ENCODE measurements around the gene SH2D4B.

Gene SH2D4B

DNA sequence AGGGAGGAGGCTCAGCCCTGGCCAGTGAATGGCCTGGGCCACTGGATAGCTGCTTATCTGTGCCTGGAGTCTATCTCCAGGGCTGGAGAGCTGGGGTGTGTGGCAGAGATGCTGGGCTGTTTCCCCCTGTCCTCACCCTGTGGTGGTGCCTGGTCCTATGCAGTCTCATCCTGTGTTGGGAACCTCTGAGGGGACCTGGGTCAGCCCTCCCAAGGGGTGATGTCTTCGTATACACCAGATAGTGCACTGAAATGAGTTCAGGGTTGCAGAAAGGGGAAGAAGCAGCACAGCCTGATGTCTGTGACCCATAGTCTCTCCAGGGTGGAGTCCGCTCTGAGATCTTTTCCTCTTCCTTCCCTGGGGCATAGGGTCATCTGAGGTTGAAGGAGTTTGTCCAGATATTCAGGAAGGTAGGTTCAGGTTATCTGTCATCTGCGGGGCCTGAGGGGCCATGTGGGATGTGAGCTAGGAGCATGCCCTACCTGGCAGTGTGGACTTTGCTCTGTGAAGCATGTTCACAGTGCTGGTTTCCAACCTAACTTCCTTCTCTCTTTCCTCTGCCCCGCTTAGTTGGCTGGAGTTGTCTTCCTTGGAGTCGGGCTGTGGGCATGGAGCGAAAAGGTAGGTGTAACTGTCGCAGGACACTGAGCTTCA, 33.4 kb upstream of the SH2D4B start:
- no peak for DNase-seq (ENCODE audit: low read depth)

DNA sequence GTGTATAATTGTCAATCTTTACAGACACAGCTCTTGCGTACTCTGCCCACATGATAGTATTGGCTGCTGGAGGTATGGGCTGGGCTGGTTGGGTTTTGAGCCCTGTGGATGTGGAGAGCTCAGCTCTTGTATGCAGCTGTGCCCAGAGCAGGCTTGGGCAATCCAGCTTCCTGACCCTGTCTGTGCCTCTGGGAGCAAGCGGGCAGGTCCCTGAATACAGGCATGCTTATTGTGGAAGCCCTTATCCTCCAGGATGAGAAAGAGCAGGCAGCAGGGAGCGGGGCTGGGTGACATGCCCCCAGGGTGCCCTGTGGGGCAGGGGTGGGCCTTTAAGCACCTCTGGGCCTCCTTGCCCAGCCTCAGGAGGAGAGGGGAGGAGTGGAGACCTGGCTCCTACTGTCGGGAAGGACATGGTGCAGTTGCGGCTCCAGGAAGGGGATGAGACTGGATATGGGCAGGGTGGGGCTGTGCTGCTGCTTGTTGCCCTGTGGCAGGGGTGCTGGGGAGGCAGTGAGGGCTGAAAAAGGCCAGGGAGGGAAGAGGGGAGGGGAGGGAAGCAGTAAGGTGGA, 32.7 kb upstream of the SH2D4B start:
- DNase-seq (ENCODE audit: low read depth) = no peak

DNA sequence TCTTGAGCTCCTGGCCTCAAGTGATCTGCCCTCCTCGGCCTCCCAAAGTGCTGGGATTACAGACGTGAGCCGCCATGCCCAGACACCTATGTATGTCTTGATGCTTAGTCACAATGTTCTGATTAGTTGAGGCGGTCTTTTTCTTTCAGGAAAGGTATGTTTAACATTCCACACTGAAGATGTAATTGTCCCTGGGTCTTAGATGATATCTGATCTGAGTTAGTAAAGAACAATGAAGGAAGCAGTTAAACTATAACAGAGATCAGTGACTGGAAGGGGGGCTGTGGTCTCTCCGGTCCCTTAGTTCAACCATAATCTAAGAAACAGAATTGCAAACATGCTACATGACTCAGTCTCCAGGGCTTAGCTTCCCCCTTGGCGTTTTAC, 31.5 kb upstream of the SH2D4B start:
- peak; percentile 95 for DNase-seq (ENCODE audit: low read depth)

DNA sequence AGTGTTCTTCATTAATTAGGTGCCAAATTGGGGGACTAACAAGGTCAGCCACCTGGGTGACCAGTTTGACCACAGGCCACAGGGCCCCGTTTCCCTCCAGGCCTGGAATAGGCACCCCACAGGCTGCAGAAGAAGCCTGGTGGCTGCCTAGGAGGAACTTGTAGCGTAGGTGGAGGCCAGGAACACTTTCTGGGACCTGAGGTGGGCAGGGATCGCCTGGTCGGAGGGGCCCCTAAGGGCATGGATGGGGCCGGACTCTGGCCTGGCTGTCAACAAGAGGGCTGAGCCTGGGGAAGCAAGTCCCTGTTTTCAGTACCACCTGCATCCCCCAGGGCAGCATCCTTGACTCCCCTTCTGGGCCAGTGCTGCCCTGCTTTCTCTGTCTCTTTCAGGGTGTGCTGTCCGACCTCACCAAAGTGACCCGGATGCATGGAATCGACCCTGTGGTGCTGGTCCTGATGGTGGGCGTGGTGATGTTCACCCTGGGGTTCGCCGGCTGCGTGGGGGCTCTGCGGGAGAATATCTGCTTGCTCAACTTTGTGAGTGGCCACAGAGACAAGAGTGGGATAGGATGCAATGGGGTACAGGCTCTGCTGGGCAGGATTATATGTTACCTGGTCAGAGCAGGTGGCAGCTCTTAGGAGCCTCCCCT, 30.7 kb upstream of the SH2D4B start:
- no peak for DNase-seq (ENCODE audit: low read depth)

DNA sequence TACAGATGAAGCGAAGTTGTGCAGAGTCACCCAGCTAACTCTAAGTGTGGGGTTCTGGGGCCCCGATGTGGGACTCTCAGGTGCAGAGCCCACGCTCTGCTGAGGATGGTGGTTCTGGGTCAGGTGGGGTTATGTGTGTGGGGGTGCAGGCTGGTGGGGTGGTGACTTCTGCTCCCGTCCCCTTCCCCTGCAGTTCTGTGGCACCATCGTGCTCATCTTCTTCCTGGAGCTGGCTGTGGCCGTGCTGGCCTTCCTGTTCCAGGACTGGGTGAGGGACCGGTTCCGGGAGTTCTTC, 28.6 kb upstream of the SH2D4B start:
- no peak for DNase-seq (ENCODE audit: low read depth)

DNA sequence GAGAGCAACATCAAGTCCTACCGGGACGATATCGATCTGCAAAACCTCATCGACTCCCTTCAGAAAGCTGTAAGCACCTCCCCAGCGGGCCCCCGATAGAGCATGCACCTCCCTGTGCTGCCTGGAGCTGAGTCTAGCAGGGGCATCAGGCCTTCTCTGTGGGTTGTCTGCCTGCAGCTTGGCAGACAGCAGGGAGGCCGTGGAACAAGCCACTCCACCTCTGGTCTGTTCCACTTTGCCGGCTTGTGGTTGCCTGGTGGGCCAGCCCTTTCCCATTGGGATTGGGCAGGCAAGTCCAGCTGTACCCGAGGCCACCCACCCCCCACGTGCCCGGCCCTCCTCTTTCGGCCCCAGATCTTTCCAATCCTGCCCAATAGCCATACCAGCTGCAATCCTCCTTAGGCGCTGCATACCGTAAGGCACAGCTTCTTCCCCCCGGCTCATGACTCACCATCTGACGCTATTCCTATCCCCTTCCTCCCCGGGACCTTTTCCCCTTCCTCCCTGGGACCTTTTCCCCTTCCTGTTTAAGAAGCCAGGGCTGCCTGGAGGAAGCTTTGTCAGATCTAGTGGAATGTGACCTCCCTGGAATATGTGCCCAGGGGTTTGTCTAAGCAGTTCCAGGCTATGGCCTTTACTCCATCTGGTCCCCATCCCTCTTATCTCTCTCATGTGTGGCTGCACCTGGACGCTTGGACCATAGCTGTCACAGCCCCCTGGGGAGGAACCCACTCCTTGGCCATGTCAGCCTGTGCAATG, 28.1 kb upstream of the SH2D4B start:
- peak; percentile 99 for DNase-seq (ENCODE audit: low read depth)

DNA sequence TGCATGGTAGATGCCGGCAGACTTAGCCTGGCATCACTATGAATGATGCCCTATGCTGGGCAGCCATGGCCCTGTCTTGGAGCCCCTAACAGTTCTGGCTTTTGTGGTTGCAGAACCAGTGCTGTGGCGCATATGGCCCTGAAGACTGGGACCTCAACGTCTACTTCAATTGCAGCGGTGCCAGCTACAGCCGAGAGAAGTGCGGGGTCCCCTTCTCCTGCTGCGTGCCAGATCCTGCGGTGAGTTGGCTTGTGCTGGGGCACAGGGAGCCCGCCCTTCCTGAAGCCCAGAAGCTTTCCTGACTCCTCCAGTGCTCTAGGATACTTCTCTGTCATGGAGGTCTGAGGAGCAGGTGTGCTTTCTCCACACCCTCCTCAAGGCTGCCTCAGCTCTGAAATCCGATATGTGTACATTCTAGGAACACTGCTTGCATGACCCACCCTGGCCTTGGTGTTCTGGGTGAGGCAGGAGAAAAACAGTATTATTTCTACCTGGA, 25.6 kb upstream of the SH2D4B start:
- no peak for DNase-seq (ENCODE audit: low read depth)

DNA sequence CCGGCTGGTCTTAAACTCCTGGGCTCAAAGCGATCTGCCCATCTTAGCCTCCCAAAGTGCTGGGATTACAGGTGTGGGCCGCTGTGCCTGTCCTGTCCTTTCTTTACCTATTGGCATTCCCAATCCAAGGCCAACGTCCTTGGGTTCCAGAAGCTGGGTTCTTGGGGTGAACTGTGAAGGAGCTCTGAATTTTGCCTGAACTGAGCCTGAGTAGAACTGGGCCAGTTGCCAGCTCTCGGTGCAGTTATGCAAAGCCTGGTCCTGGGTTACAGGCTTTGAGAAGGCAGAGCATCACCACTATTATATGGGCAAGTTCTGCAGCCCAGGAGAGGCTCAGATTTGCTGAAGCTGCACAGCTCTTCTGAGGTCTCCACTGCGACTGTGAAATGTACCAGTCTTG, 24.6 kb upstream of the SH2D4B start:
- DNase-seq (ENCODE audit: low read depth) = no peak

DNA sequence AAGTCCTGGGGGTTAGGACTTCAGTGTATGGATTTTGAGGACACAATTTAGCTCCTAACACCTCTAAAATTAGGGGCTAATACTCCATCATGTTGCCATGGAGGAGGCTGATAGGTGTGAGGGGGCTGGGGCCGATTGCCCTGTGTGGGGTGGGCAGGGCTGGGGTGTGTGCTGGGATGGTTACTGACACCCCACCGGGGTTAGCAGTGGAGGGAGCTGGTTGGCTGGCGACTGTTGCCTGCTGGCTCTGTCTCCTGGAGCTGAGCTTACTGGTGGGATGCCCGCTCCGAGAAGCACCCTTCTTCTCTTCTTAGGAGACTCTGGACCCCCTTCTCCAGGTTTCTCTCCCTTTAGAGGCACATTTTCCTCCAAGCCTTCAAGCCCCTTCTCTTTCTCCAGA, 22.2 kb upstream of the SH2D4B start:
- DNase-seq (ENCODE audit: low read depth) = no peak

DNA sequence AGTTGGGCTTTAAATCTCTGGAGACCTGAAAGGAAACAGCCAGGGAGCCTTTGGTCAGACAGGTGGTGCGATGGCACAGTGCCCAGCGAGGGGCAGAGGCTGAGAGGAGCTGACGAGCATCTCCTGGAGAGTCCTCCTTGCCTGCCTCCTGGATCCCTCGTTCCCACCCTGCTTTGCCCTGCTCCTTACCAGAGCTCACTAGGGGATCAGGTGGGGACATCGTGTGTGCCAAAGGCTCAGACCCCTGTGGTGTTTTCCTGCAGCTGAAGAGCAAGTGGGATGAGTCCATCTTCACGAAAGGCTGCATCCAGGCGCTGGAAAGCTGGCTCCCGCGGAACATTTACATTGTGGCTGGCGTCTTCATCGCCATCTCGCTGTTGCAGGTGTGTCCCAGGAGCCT, 21.8 kb upstream of the SH2D4B start:
- no peak for DNase-seq (ENCODE audit: low read depth)

DNA sequence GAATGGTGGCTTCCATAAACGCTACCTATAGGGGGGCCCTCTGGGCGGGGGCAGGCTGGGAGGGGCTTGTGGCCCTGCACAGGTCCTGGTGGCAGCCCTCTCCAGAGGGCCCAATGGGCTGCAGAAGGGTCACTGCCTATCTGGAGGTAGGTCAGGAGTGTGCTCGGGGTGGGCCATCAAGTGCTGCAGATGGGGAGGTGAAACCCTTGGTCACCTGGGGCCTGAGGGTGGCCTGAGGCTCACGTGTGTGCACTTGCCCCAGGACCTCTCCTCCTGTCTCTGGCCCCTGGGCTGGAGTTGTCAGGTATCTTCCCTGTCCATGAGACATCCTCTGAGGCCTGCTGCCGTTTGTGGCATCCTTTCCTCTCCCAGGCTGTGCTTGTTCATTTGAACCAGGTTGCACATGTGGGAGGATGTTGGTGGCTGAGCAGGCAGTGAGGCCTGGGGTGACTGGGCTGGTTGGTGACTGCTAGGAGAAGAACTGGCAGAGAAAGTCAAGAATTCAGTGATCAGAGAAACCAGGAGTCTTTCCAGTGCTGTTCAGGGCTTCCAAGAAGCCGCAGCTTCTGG, 21.1 kb upstream of the SH2D4B start:
- DNase-seq (ENCODE audit: low read depth) = no peak

DNA sequence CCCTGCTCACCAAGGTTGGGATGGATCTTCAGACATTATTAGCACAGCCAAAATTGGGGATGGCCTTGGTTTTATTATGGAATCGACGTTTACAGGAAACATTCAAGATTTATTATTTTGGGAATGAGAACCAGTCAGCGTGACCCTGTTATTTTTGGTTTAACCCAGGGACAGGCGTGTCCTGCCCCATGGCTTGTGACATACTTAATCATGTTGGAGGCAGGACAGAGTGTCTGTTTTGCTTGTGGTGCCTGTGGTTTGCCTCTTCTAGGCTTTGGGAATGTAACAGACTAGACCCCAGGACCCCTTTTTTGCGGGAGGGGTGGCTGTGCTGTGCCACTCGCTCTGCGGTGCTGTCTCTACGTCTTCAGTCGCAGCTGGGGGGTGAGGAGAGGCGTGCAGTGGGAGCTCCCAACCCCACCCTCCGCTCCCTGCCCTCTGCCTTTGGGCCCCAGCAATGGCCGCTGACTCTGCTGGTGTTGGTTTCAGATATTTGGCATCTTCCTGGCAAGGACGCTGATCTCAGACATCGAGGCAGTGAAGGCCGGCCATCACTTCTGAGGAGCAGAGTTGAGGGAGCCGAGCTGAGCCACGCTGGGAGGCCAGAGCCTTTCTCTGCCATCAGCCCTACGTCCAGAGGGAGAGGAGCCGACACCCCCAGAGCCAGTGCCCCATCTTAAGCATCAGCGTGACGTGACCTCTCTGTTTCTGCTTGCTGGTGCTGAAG, 20.1 kb upstream of the SH2D4B start:
- DNase-seq (ENCODE audit: low read depth) = no peak

DNA sequence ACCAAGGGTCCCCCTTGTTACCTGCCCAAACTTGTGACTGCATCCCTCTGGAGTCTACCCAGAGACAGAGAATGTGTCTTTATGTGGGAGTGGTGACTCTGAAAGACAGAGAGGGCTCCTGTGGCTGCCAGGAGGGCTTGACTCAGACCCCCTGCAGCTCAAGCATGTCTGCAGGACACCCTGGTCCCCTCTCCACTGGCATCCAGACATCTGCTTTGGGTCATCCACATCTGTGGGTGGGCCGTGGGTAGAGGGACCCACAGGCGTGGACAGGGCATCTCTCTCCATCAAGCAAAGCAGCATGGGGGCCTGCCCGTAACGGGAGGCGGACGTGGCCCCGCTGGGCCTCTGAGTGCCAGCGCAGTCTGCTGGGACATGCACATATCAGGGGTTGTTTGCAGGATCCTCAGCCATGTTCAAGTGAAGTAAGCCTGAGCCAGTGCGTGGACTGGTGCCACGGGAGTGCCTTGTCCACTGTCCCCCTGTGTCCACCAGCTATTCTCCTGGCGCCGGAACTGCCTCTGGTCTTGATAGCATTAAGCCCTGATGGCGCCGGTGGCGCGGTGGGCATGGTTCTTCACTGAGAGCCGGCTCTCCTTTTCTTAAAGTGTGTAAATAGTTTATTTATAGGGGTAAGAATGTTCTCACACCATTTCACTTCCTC, 19.4 kb upstream of the SH2D4B start:
- DNase-seq (ENCODE audit: low read depth) = no peak

DNA sequence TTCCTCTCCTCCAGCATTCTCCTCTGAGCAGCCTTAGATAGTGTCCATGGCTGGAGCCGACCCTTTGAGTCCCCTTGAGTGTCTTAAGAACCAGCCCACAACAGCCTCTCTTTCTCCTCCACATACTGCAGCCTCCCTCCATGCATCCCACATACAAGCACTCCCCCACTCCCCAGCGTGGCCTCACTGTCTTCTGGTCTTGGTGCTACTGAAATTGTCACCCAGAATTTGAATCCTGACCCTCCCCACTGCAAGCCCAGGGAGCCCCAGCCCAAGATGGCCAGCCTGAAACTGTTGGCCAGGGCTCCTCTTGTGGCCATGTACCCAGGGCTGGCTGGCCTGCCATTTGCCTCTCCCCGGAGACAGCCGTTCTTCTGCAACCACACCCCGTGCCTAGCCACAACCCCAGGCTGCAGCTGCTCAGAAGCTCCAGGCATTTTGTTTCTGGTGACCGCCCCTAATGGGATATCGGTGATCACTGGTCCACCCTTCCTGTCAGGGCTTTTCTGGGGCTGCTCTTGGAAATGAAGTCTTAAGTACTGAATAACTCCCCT, 18.8 kb upstream of the SH2D4B start:
- no peak for DNase-seq (ENCODE audit: low read depth)

DNA sequence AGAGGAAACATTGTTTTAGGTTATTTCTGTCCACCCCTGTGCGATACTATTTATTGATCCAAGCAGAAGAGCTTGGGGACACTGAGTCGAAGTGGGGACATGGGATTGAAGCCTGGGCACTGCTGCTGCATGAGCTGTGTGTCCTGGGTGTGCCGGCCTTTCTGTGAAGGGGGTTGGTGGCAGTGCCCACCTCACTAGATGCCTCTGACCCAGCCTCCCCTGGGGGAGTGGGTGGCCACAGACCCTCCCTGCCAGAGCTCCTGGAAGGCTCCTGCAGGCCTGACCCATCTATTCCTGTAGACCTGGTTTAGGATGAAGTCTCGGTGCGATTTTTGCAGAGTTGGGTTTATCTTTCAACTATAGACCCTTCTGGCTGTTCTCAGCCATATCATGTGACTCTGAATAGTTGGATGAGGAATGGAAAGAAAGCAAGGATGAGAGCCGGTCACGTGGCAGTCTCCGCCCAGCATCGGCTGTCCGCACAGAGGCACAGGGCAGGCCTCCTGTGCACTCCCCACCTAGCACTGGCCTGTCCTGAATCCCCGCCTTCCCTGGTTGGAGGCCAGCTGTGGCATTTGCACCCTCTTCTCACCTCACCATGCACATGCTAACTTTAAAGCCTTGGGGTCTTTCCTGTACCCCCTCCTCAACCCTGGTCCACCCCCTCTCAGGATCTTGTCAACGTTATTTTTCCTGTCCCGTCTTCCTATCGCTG, 17.6 kb upstream of the SH2D4B start:
- no peak for DNase-seq (ENCODE audit: low read depth)

DNA sequence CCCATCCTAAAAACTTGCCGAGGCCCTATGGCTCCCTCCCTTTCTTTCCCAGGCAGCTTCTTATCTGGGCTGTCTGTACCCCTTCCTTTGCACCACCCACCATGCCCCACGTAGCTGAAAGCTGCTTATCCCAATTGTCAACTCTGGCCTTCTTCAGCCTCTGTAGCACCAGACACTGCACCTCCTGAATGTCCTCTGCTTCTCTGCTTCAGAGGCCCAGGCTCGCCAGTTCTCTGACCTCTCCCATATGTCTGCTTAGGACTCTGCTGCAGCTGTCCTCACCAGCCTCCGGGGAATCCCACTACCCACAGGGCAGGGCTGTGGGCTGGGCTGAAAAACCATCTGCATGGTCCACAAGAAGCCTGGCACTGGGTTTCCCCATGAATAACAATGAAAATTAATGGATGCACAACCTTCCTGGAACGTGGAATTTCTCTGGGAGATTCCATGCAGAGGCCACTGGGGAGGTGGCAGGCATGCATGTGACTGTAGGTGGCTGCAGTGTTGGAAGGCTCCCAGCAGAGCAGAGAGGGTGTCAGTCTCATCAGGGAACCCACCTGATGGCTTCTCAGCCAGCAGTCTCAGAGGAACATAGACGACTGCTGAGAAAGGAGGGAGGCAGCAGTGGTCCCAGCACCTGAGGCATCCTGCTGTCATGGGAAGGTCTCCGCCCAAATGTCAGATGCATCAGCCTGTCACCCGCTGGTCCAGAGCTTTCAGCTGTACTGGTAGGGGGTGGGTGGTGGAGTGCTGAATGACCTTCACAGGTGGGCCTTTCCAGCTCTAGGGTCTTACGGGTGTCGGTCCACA, 16.8 kb upstream of the SH2D4B start:
- no peak for DNase-seq (ENCODE audit: low read depth)

DNA sequence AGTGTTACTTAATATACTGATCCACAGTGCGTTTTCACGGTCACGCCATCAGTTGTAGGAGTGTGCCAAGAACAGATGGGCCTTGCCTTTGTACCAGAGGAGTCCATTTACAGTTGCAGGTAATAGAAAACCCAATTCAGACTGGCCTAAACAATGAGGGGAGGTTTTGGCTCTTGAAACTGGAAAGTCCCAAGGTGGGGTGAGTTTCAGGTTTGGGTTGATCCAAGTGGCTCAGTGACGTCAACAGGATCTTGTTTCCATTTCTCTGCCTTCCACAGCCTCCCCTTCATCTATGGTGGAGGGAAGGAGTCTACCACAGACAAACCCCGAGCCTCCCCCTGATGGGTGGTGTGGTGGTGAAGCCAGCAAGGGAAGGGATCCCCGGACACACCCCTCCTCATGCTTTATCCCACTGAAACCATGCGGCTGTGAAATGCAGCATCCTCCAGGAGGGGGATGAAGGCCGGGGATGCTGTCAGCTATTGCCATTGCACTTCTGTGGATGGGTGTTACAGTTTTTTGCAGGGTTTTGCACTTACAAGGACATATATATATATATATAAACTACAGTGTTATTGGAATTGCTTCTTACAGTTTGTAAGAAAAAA, 14.8 kb upstream of the SH2D4B start:
- DNase-seq (ENCODE audit: low read depth) = no peak

DNA sequence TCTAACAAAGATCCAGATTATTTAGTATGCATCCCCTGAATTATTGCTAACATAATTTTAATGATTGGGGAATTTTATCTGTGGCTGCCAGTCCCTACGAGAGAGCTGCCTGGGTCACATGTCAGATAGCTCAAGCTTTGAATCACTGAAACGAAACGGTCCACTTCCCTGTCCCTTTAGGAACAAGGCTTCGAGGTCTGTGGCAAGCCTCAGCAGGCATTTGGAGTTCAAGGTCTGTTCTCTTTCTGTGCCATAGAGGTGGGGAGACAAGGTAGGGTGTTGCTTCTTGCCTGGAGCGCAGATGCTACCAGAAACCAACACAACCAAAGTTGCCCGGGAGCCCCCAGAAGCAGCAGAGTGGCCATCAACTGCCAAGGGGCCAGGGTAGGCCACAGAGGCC, 13.9 kb upstream of the SH2D4B start:
- no peak for DNase-seq (ENCODE audit: low read depth)

DNA sequence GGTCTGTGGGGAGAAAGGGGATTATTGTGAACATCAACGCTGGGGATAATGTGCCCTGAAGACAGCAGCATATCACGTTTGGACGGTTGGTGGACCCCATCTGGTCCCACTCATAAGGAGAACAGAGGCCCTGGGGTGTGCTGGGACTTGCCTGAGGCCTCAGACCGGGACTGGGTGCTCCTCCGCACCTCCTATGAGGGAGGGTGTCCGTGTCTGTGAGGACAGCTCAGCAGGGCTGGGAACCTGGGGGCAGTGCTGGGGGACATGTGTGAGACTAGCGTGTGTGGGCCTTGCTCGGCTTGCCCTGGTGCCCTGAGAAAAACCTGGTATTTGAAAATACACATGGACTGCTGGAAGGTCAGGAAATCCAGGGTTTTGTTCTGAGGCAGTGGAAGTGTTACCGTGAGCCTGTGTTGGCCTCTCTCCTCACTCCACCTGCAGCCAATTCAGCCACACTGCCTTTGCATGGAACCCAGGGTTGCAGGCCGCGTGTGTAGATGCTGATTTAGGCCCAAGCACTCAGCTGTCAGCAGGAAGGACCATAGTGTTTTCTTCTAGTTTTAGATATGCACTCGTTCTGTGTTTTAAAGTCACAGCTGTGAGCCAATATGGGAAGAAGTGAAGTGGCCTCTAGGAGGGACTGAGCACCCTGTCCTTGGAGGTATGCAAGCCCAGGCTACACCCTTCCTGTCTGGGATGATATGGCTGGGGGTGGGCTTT, 13.4 kb upstream of the SH2D4B start:
- DNase-seq (ENCODE audit: low read depth) = no peak

All from ELR (cell line).